Femur (tissue), 1 donor: Measurements from ENCODE around the gene BMPER.

Experiments
- DNase-seq: peaks from one replicate; pipeline ENCODE4 v3.0.0-alpha.2; 2017

Gene BMPER

GRCh38 chr7:33892945-33893344 is 12.4 kb upstream of the BMPER start:
- DNase-seq = no peak

- no peak for DNase-seq
Observed at GRCh38 chr7:33893377-33893776, 12.0 kb upstream of the BMPER start.

GRCh38 chr7:33895025-33895804 is 10.1 kb upstream of the BMPER start:
- peak; percentile 90 for DNase-seq

- DNase-seq = no peak
Observed at GRCh38 chr7:33900501-33900900, 4.8 kb upstream of the BMPER start.

GRCh38 chr7:33901199-33901598 is 4.1 kb upstream of the BMPER start:
- no peak for DNase-seq

- DNase-seq = no peak
Observed at GRCh38 chr7:33901847-33902246, 3.5 kb upstream of the BMPER start.

GRCh38 chr7:33902746-33903145 is 2.6 kb upstream of the BMPER start:
- no peak for DNase-seq

- peak; percentile 74 for DNase-seq
Observed at GRCh38 chr7:33903791-33904680, 1.3 kb upstream of the BMPER start.

- DNase-seq = peak; percentile 56
Observed at GRCh38 chr7:33904681-33905388, 504 bp upstream of the BMPER start.

GRCh38 chr7:33906697-33907096 is 1.4 kb downstream of the BMPER start:
- no peak for DNase-seq

- DNase-seq = no peak
Observed at GRCh38 chr7:33907625-33908024, 2.3 kb downstream of the BMPER start.

- no peak for DNase-seq
Observed at GRCh38 chr7:33909318-33909717, 4.0 kb downstream of the BMPER start.

- no peak for DNase-seq
Observed at GRCh38 chr7:33909755-33910154, 4.4 kb downstream of the BMPER start.

- no peak for DNase-seq
Observed at GRCh38 chr7:33910756-33911155, 5.4 kb downstream of the BMPER start.

- DNase-seq = no peak
Observed at GRCh38 chr7:33916357-33917081, 11.2 kb downstream of the BMPER start.

GRCh38 chr7:33917661-33918060 is 12.3 kb downstream of the BMPER start:
- DNase-seq = no peak

- no peak for DNase-seq
Observed at GRCh38 chr7:33918438-33919143, 13.3 kb downstream of the BMPER start.

GRCh38 chr7:33919449-33919848 is 14.1 kb downstream of the BMPER start:
- DNase-seq = no peak

GRCh38 chr7:33921216-33921938 is 16.0 kb downstream of the BMPER start:
- DNase-seq = no peak

- no peak for DNase-seq
Observed at GRCh38 chr7:33922820-33923219, 17.5 kb downstream of the BMPER start.
